ENCODE results near the gene SHPK. TPM values are rescaled to one million over a fixed set of nuclear protein-coding genes. Genes with fewer than 3 reads are reported as not detected.

The SHPK gene
- total RNA-seq, 1 donor from 2014 or later, result 10.6 TPM

GRCh38 chr17:3621146-3621720 lies 14.8 kb downstream of the SHPK start:
- intact Hi-C loops (cut with DNase I), result no loop called here
- TF ChIP-seq CTCF (IDR thresholded peaks at IDR 0.05), result no peak
- no peak for DNase-seq
- H3K4me1 ChIP-seq, result no peaks in the 10 kb centered on the region
- H3K27ac ChIP-seq, result no peak overlapping the region
- H3K9me3 ChIP-seq, result no peaks in the 10 kb centered on the region
- peaks cover 96% of the 10 kb centered on the region for H3K36me3 ChIP-seq
- no peak for ATAC-seq
- H3K27me3 ChIP-seq (ENCODE audit: low read depth), result no peaks in the 10 kb centered on the region
- no peak overlapping the region for H3K4me3 ChIP-seq

- Histone ChIP-seq H3K4me3 (no peak overlapping the region), H3K9me3 (no peaks in the 10 kb centered on the region), H3K27me3 (ENCODE audit: low read depth) (no peaks in the 10 kb centered on the region), H3K4me1 (no peaks in the 10 kb centered on the region), H3K27ac (no peak overlapping the region), H3K36me3 (peaks cover 99% of the 10 kb centered on the region)
- TF ChIP-seq CTCF (IDR thresholded peaks at IDR 0.05), result no peak
- intact Hi-C loops (cut with DNase I), result no loop called here
- ATAC-seq (no peak), DNase-seq (no peak)
These were observed 20.7 kb downstream of the SHPK start for GRCh38 chr17:3615160-3615870.

GRCh38 chr17:3613124-3613523 lies 22.9 kb downstream of the SHPK start:
- Histone ChIP-seq H3K27ac (no peak overlapping the region), H3K36me3 (peaks cover 98% of the 10 kb centered on the region), H3K4me3 (no peak overlapping the region), H3K9me3 (no peaks in the 10 kb centered on the region), H3K4me1 (no peaks in the 10 kb centered on the region), H3K27me3 (ENCODE audit: low read depth) (no peaks in the 10 kb centered on the region)
- intact Hi-C loops (cut with DNase I), result no loop called here
- ATAC-seq (no peak), DNase-seq (no peak)
- TF ChIP-seq CTCF (IDR thresholded peaks at IDR 0.05), result no peak

DNA sequence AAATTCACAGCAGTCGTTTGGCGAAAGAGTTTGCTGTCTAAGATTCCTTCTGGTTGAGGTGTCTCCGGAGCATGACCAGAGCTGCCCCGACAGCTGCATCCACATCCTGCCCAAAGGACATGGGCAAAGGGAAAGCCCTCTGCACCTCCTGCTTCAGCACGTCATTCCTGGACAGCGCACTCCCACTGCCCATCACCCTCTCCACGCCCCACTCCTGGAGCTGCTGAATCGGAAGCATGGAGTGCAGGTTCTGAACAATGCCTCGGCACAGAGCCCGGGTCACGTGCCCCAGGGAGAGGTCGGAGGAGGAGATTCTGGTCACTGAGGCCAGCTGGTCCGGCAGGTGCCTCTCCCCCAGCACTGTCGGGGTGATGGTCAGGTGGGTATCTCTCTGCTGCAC lies 25.5 kb downstream of the SHPK start:
- Histone ChIP-seq H3K36me3 (peaks cover 92% of the 10 kb centered on the region), H3K27me3 (ENCODE audit: low read depth) (no peaks in the 10 kb centered on the region), H3K4me1 (no peaks in the 10 kb centered on the region), H3K9me3 (no peaks in the 10 kb centered on the region), H3K4me3 (no peak overlapping the region), H3K27ac (no peak overlapping the region)
- no peak for TF ChIP-seq CTCF (IDR thresholded peaks at IDR 0.05)
- no peak for ATAC-seq
- intact Hi-C loops (cut with DNase I), result no loop called here
- no peak for DNase-seq

DNA sequence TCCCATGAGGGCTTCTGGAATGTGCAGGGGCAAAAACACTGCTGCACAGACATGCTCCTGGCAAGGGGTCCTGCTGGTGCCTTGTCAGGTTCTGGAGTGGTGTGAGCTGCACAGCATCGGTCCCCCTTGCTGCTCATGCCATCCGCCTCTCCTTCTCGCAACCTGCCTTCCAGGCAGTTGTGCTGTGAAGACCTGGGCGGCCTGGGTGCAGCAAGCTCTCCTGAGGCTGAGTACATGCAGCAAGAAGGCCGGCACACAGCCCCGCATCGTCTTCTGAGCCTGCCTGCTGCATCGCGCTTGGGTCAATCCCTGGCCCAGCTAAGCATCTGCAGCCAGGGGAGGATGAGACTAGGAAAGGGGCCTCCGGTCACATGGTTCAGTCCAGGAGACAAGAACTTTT lies 26.4 kb downstream of the SHPK start:
- Histone ChIP-seq H3K9me3 (no peaks in the 10 kb centered on the region), H3K4me1 (no peaks in the 10 kb centered on the region), H3K4me3 (no peak overlapping the region), H3K36me3 (peaks cover 84% of the 10 kb centered on the region), H3K27me3 (ENCODE audit: low read depth) (no peaks in the 10 kb centered on the region), H3K27ac (no peak overlapping the region)
- ATAC-seq (no peak), DNase-seq (no peak)
- intact Hi-C loops (cut with DNase I), result no loop called here
- no peak for TF ChIP-seq CTCF (IDR thresholded peaks at IDR 0.05)

Measured in lower lobe of right lung (tissue), 2 donors.